Hepatocyte (in vitro differentiated cells): ENCODE measurements around the gene PLAAT5.

Experiments
- CTCF ChIP-seq: fragments of 200-600 bp; sonication (generic); IDR thresholded peaks from 2 replicates; pipeline ENCODE4 v1.5.1; 2016; ENCODE audit warnings: antibody characterized with exemption, mild to moderate bottlenecking; ENCODE audit not compliant: poor library complexity
- EZH2 ChIP-seq: fragments of 200-600 bp; sonication (generic); IDR thresholded peaks from 2 replicates; pipeline ENCODE4 v1.6.1; 2016; ENCODE audit warnings: antibody characterized with exemption, mild to moderate bottlenecking, borderline replicate concordance
- EZH2phosphoT487 ChIP-seq: fragments of 200-600 bp; sonication (generic); IDR thresholded peaks from one replicate; pipeline ENCODE4 v1.6.1; 2018; ENCODE audit warnings: antibody characterized with exemption, mild to moderate bottlenecking, low read depth, moderate library complexity; ENCODE audit not compliant: unreplicated experiment, severe bottlenecking

GRCh38 chr11:63535734-63536133, 44.8 kb upstream of the PLAAT5 start:
- TF ChIP-seq CTCF (no peak), EZH2 (no peak), EZH2phosphoT487 (no peak)
